ENCODE data around the gene SAE1.

SAE1 gene

GRCh38 chr19:47258434-47258833, 127.8 kb downstream of the SAE1 start:
- no peak for TF ChIP-seq CTCF (IDR thresholded peaks at IDR 0.05; ENCODE audit: unreplicated experiment in 3 of 3)
- peak overlapping the region; percentile 86 to 97 (median 96) for H3K27ac Mint-ChIP-seq
- H3K4me3 Mint-ChIP-seq: peak overlapping the region; percentile 87 to 92 (median 89)
- peaks cover 29% of the 10 kb centered on the region for H3K4me1 Mint-ChIP-seq
- H3K9me3 Mint-ChIP-seq: no peaks in the 10 kb centered on the region
- H3K36me3 Mint-ChIP-seq (ENCODE audit: low read depth): peaks cover 48% of the 10 kb centered on the region
- H3K27me3 Mint-ChIP-seq (ENCODE audit: low read depth): no peaks in the 10 kb centered on the region

GRCh38 chr19:47258895-47259555, 128.4 kb downstream of the SAE1 start:
- Mint-ChIP-seq H3K27me3 (ENCODE audit: low read depth) (no peaks in the 10 kb centered on the region), H3K4me1 (peaks cover 29% of the 10 kb centered on the region), H3K9me3 (no peaks in the 10 kb centered on the region), H3K36me3 (ENCODE audit: low read depth) (peaks cover 49% of the 10 kb centered on the region), H3K27ac (peak overlapping the region; percentile 86 to 97 (median 96)), H3K4me3 (peak overlapping the region; percentile 72 to 92 (median 87))
- TF ChIP-seq CTCF (IDR thresholded peaks at IDR 0.05; ENCODE audit: unreplicated experiment in 3 of 3): no peak

Measured in nephron (organoid).